ENCODE data around the gene MORC2.

- TF ChIP-seq CTCF (conservative IDR thresholded peaks at IDR 0.05; ENCODE audit: low read depth, low read length) (no peak; the same call in 1 of the 2 replicates), EZH2 (IDR thresholded peaks at IDR 0.05; ENCODE audit: borderline replicate concordance, low read depth, low read length, poor library complexity, severe bottlenecking) (no peak)
These were observed 1.2 kb upstream of the MORC2 start for GRCh38 chr22:30969532-30970355.

Measured in A673 (cell line).